GM12872 (cell line): Measurements from ENCODE around the gene NLK.

Experiments
- CTCF ChIP-seq: IDR thresholded peaks from 3 replicates; pipeline ENCODE4 v1.5.1; 2011; ENCODE audit warnings: low read depth, mild to moderate bottlenecking, low read length, moderate library complexity; ENCODE audit not compliant: insufficient read depth

Gene NLK

GRCh38 chr17:28225271-28225670, 182.8 kb downstream of the NLK start:
- TF ChIP-seq CTCF: no peak

- TF ChIP-seq CTCF: no peak
Observed at GRCh38 chr17:28225867-28226266, 183.4 kb downstream of the NLK start.

- TF ChIP-seq CTCF: no peak
Observed at GRCh38 chr17:28226563-28227315, 184.3 kb downstream of the NLK start.

GRCh38 chr17:28227316-28228108, 185.0 kb downstream of the NLK start:
- no peak for TF ChIP-seq CTCF

- peak; percentile 24; the same call in 1 of the 3 replicates for TF ChIP-seq CTCF
Observed at GRCh38 chr17:28228109-28228840, 185.8 kb downstream of the NLK start.

- no peak for TF ChIP-seq CTCF
Observed at GRCh38 chr17:28228986-28229729, 186.7 kb downstream of the NLK start.
